A673 (cell line): Measurements from ENCODE around the gene ABHD17A.

ENCODE experiments used
- CTCF ChIP-seq: fragments of 300-800, 200-600 bp; sonication (generic); conservative IDR thresholded peaks from 2 replicates; pipeline ENCODE4 v1.5.1; 2017; ENCODE audit warnings: low read depth, mild to moderate bottlenecking, antibody characterized with exemption, low read length, moderate library complexity, mixed read lengths
- EZH2 ChIP-seq: fragments of 200-600 bp; sonication (generic); IDR thresholded peaks from 2 replicates; pipeline ENCODE4 v1.6.1; 2017; ENCODE audit warnings: borderline replicate concordance, low read depth, mild to moderate bottlenecking, mixed read lengths, antibody characterized with exemption, low read length; ENCODE audit not compliant: poor library complexity, severe bottlenecking

GRCh38 chr19:1856345-1856697 is 29.0 kb downstream of the ABHD17A start:
- TF ChIP-seq CTCF (no peak), EZH2 (no peak)
